Neutrophil (primary cell): ENCODE results near the gene RUNX2.

Experiments used
- H3K27ac ChIP-seq: fragments of 200-600 bp; sonication (generic); 2 replicates; pipeline ENCODE4 v1.5.1; 2016; ENCODE audit warnings: mild to moderate bottlenecking, moderate library complexity
- H3K27me3 ChIP-seq: fragments of 200-600 bp; sonication (generic); 2 replicates; pipeline ENCODE4 v1.6.0; 2016; ENCODE audit warnings: mild to moderate bottlenecking
- H3K36me3 ChIP-seq: fragments of 200-600 bp; sonication (generic); 2 replicates; pipeline ENCODE4 v1.5.1; 2017
- H3K4me1 ChIP-seq, 2 experiments: fragments of 200-600 bp in 1 of 2; sonication (generic) in 1 of 2; 1 replicate in 1 of 2; 2 replicates in 1 of 2; pipeline versions ENCODE4 v1.5.1 to v1.6.1; 2013 to 2016; ENCODE audit warnings: low read depth in 1 of 2, low read length in 1 of 2, mild to moderate bottlenecking in 1 of 2, moderate library complexity in 1 of 2; ENCODE audit not compliant: control insufficient read depth in 1 of 2, insufficient read depth in 1 of 2
- H3K4me3 ChIP-seq, 2 experiments: fragments of 200-600 bp in 1 of 2; sonication (generic) in 1 of 2; 1 replicate in 1 of 2; 2 replicates in 1 of 2; pipeline ENCODE4 v1.5.1; 2013 to 2016; ENCODE audit warnings: low read depth in 1 of 2, low read length in 1 of 2, mild to moderate bottlenecking in 1 of 2, moderate library complexity in 1 of 2
- H3K9me3 ChIP-seq: fragments of 200-600 bp; sonication (generic); 2 replicates; pipeline ENCODE4 v1.5.1; 2016
- CTCF ChIP-seq: fragments of 200-600 bp; sonication (generic); IDR thresholded peaks from 2 replicates; pipeline ENCODE4 v1.5.1; 2016; ENCODE audit warnings: antibody characterized with exemption

Gene RUNX2

GRCh38 chr6:45532721-45533210 lies 204.6 kb downstream of the RUNX2 start:
- Histone ChIP-seq H3K9me3 (no peaks in the 10 kb centered on the region), H3K27ac (no peak overlapping the region), H3K36me3 (no peaks in the 10 kb centered on the region), H3K27me3 (no peaks in the 10 kb centered on the region), H3K4me1 (peaks cover 14 to 19% of the 10 kb centered on the region in 2 experiments), H3K4me3 (no peak overlapping the region)
- TF ChIP-seq CTCF, result no peak

GRCh38 chr6:45533386-45533785 lies 205.3 kb downstream of the RUNX2 start:
- Histone ChIP-seq H3K9me3 (no peaks in the 10 kb centered on the region), H3K27me3 (no peaks in the 10 kb centered on the region), H3K4me3 (no peak overlapping the region), H3K36me3 (no peaks in the 10 kb centered on the region), H3K4me1 (peaks cover 13 to 16% of the 10 kb centered on the region in 2 experiments), H3K27ac (no peak overlapping the region)
- TF ChIP-seq CTCF, result no peak

- TF ChIP-seq CTCF, result no peak
- Histone ChIP-seq H3K4me1 (peaks cover 10 to 12% of the 10 kb centered on the region in 2 experiments), H3K9me3 (no peaks in the 10 kb centered on the region), H3K4me3 (no peak overlapping the region), H3K36me3 (no peaks in the 10 kb centered on the region), H3K27me3 (no peaks in the 10 kb centered on the region), H3K27ac (peak overlapping the region; percentile 76)
Observed at GRCh38 chr6:45535933-45536332, 207.8 kb downstream of the RUNX2 start.

GRCh38 chr6:45537539-45537938 lies 209.4 kb downstream of the RUNX2 start:
- no peaks in the 10 kb centered on the region for H3K9me3 ChIP-seq
- H3K36me3 ChIP-seq, result peaks cover 11% of the 10 kb centered on the region
- H3K4me1 ChIP-seq, result peaks cover 10 to 12% of the 10 kb centered on the region in 2 experiments
- H3K27ac ChIP-seq, result no peak overlapping the region
- no peak for TF ChIP-seq CTCF
- no peaks in the 10 kb centered on the region for H3K27me3 ChIP-seq
- H3K4me3 ChIP-seq, result no peak overlapping the region

GRCh38 chr6:45538641-45539547 lies 210.8 kb downstream of the RUNX2 start:
- peaks cover 10 to 20% of the 10 kb centered on the region in 2 experiments for H3K4me1 ChIP-seq
- H3K36me3 ChIP-seq, result peaks cover 11% of the 10 kb centered on the region
- H3K27me3 ChIP-seq, result no peaks in the 10 kb centered on the region
- no peaks in the 10 kb centered on the region for H3K9me3 ChIP-seq
- no peak overlapping the region for H3K27ac ChIP-seq
- TF ChIP-seq CTCF, result no peak
- no peak overlapping the region for H3K4me3 ChIP-seq
